Testis (tissue), 3 donors: ENCODE results near the gene SMIM36. TPM values are rescaled to one million over a fixed set of nuclear protein-coding genes. Genes with fewer than 3 reads are reported as not detected.

Experiments used
- DNase-seq: peaks from one replicate; pipeline ENCODE4 v3.0.0-alpha.2; 2019
- H3K27ac ChIP-seq, 2 donors: fragments of 200-600 bp; sonication (generic); one replicate each; pipeline ENCODE4 v1.5.1; 2019
- H3K27me3 ChIP-seq: fragments of 200-600 bp; sonication (generic); one replicate; pipeline ENCODE4 v1.5.1; 2019
- H3K36me3 ChIP-seq: fragments of 200-600 bp; sonication (generic); one replicate; pipeline ENCODE4 v1.5.1; 2017; ENCODE audit warnings: low read depth; ENCODE audit errors: missing control alignments
- H3K4me1 ChIP-seq: fragments of 200-600 bp; sonication (generic); one replicate; pipeline ENCODE4 v1.5.1; 2019
- H3K4me3 ChIP-seq, 2 donors: fragments of 200-600 bp; sonication (generic); one replicate each; pipeline ENCODE4 v1.5.1; 2017 to 2019
- H3K9me3 ChIP-seq: fragments of 200-600 bp; sonication (generic); one replicate; pipeline ENCODE4 v1.5.1; 2017
- POLR2A ChIP-seq: fragments of 450-650 bp; IDR thresholded peaks from one replicate; pipeline ENCODE4 v1.6.1; 2017; ENCODE audit warnings: antibody characterized with exemption, mild to moderate bottlenecking, moderate library complexity
- WGBS, 2 donors: methylation state at CpG; one replicate each; pipeline ENCODE4 v1.1.5; 2018; 5-methylcytosine and 5-hydroxymethylcytosine counted together
- intact Hi-C: fragments of 100-400 bp; cut with DNase I; formaldehyde crosslinking; loops from one replicate; pipeline ENCODE4 v1.15.1; 2023; ENCODE audit warnings: low total_unique reads
- polyA plus RNA-seq: library from polyadenylated mRNA; stranded (reverse); fragments of 350-450 nt; fragmentation: Illumina TruSeq; extraction: RNeasy Lipid Tissue Mini Kit (QIAGEN cat#74804); gene quantifications from one replicate; pipeline ENCODE4 v1.2.3, GENCODE V29; 2014; ENCODE audit warnings: low read depth, low replicate concordance; ENCODE audit not compliant: insufficient read depth
- total RNA-seq, 2 donors: library from RNA; depleted of rRNA; stranded (reverse); fragments of >200 nt; gene quantifications; one replicate each; pipeline ENCODE4 v1.2.3, GENCODE V29; 2016
- TF ChIP-seq, protein P1 (sequence below), 3 experiments: fragments of 450-650 bp in 2 of 3; fragments of 200-600 bp in 1 of 3; sonication (generic) in 1 of 3; IDR thresholded peaks; one replicate each; pipeline ENCODE4 v1.5.1; 2016 to 2019; ENCODE audit warnings: antibody characterized with exemption in 3 of 3, mild to moderate bottlenecking in 2 of 3, moderate library complexity in 1 of 3

SMIM36 gene
- total and polyA plus RNA-seq, 3 donors from 2014 or later, result 0.55 to 26.0 (median 9.5) TPM

DNA sequence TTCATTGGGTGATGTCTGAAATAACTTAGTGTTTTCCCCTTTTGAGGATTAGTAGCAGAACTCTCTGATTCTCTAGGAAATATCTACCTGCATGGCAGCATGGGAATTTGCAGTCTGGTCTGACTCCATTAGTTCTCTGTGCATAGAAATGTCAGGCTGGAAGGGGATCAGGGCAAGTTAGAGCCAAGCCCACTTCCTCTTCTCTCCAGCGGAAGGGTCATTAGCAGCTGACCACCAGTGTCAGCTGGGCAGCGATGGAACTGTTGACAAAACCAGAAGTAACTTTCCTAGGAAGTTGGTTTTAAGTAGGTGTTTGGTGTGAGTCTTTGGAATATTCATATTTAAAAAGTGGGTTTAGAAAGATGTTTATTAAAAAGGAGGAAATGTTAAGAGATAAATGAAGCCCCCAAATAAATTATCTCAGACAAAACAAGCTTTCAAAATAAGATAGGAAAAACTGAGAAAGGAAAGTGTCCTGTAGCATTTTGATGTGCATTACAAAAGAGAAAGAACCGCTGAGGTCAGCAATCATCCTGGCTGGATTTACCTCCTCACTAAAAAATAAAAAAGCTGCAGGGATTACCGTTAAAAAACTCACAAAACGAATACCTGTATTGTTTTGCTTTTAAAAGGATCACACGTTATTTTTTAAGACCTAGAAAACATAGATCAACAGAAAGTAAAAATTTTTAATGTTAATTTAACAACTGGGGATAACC is 57.3 kb downstream of the SMIM36 start:
- no peak for DNase-seq
- no peaks in the 10 kb centered on the region for H3K27me3 ChIP-seq
- no peaks in the 10 kb centered on the region for H3K36me3 ChIP-seq
- no peak overlapping the region for H3K27ac ChIP-seq
- no peaks in the 10 kb centered on the region for H3K9me3 ChIP-seq
- peaks cover 6% of the 10 kb centered on the region for H3K4me1 ChIP-seq
- H3K4me3 ChIP-seq, result no peak overlapping the region
- intact Hi-C loops, result no loop called here
- TF ChIP-seq POLR2A, result no peak
- TF ChIP-seq, protein P1, sequence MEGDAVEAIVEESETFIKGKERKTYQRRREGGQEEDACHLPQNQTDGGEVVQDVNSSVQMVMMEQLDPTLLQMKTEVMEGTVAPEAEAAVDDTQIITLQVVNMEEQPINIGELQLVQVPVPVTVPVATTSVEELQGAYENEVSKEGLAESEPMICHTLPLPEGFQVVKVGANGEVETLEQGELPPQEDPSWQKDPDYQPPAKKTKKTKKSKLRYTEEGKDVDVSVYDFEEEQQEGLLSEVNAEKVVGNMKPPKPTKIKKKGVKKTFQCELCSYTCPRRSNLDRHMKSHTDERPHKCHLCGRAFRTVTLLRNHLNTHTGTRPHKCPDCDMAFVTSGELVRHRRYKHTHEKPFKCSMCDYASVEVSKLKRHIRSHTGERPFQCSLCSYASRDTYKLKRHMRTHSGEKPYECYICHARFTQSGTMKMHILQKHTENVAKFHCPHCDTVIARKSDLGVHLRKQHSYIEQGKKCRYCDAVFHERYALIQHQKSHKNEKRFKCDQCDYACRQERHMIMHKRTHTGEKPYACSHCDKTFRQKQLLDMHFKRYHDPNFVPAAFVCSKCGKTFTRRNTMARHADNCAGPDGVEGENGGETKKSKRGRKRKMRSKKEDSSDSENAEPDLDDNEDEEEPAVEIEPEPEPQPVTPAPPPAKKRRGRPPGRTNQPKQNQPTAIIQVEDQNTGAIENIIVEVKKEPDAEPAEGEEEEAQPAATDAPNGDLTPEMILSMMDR (IDR thresholded peaks at IDR 0.05), result no peak
- whole genome bisulfite sequencing, 2 donors, result 57 to 61% methylated on average over 6 of the region's 6 CpGs

DNA sequence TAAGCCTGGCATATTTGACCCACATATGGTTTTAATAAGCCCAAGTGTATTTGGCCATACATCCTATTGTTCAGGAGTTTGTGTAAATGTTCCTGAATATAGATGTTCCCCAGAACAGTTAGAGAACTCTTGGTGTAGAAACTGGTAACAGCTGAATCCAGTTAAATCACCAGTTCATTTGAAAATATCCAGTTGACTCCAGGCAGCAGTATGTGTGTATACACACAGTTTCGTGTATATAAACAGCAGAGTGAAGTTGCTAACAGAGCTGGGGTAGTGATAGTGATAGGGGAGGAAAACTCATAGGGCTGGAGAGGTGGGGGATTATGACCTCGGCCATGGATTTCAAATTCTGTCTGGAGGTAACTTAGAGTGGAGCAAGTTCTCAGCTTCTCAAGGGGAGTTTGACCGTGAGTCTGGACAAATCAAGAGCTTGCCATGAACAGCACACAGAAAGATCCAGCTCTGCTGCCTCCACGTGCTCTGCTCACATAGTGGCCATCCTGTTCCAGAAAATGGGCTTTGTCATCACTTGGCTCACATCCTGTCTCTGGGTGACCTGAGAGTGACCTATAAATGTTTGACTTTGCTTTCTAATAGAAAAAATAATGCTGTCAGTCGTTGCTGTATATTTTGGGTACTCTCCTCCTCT is 59.0 kb downstream of the SMIM36 start:
- WGBS, 2 donors, result 52 to 61% methylated on average over 5 of the region's 5 CpGs
- no peak overlapping the region for H3K4me3 ChIP-seq
- H3K27ac ChIP-seq, result no peak overlapping the region
- H3K27me3 ChIP-seq, result no peaks in the 10 kb centered on the region
- intact Hi-C loops, result no loop called here
- H3K36me3 ChIP-seq, result no peaks in the 10 kb centered on the region
- peaks cover 6% of the 10 kb centered on the region for H3K4me1 ChIP-seq
- peak; percentile 62 for DNase-seq
- H3K9me3 ChIP-seq, result no peaks in the 10 kb centered on the region
- no peak for TF ChIP-seq POLR2A
- TF ChIP-seq, protein P1 (IDR thresholded peaks at IDR 0.05), result no peak

DNA sequence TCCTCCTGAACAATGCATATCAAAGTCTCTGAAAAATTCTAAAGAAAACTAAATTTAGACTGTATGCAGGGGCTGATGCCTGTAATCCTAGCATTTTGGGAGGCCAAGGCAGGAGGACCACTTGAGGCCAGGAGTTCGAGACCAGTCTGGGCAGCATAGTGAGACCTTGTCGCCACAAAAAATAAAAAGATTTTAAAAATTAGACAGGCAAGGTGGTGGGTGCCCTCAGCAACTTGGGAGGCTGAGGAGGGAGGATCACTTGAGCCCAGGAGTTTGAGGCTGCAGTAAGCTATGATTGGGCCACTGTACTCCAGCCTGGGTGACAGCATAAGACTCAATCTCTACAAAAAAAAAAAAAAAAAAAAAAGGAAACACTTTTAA is 59.5 kb downstream of the SMIM36 start:
- intact Hi-C loops, result no loop called here
- TF ChIP-seq, protein P1 (IDR thresholded peaks at IDR 0.05), result no peak
- TF ChIP-seq POLR2A, result no peak
- no peak overlapping the region for H3K4me3 ChIP-seq
- no peaks in the 10 kb centered on the region for H3K9me3 ChIP-seq
- H3K36me3 ChIP-seq, result no peaks in the 10 kb centered on the region
- no peak for DNase-seq
- no peaks in the 10 kb centered on the region for H3K27me3 ChIP-seq
- H3K4me1 ChIP-seq, result peaks cover 6% of the 10 kb centered on the region
- WGBS, 2 donors, result 96 to 100% methylated on average over 2 of the region's 2 CpGs
- H3K27ac ChIP-seq, result no peak overlapping the region

DNA sequence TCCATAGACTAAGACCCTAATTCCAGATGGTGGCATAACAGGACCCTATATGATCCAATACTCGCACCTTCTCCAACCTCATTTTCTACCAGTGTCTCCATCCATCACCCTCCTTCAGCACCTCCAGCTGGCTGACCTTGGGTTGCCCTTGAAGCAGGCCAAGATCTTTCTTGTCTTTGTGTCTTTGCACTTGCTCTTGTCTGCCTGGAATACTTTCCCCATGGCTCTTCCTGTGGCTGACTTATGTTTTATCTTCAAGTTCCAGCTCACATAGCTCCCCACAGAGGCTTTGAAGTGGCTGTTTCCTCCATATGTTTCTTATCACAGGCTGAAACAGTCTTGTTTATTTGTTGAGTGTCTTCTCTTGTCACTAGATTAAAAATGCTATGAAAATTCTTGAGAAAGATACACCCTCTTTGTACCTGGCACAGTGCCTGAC is 60.0 kb downstream of the SMIM36 start:
- intact Hi-C loops, result no loop called here
- Histone ChIP-seq H3K36me3 (no peaks in the 10 kb centered on the region), H3K9me3 (no peaks in the 10 kb centered on the region), H3K4me3 (no peak overlapping the region), H3K27ac (no peak overlapping the region), H3K27me3 (no peaks in the 10 kb centered on the region), H3K4me1 (peaks cover 11% of the 10 kb centered on the region)
- TF ChIP-seq POLR2A, result no peak
- TF ChIP-seq, protein P1 (IDR thresholded peaks at IDR 0.05), result no peak
- DNase-seq, result no peak
- 62 to 80% methylated on average over 1 of the region's 1 CpG for WGBS, 2 donors
